Hematopoietic multipotent progenitor cell (in vitro differentiated cells): ENCODE measurements around the gene RNF223. TPM values are rescaled to one million over a fixed set of nuclear protein-coding genes. Genes with fewer than 3 reads are reported as not detected.
A peak's percentile ranks its signal among the peaks of the same experiment; 100 is the strongest.

Experiments
- DNase-seq, 3 donors: peaks; one replicate each; pipeline ENCODE4 v3.0.0-alpha.2; 2011 to 2015; ENCODE audit warnings: low read depth in 2 of 3, low spot score in 2 of 3
- total RNA-seq: library from RNA; depleted of rRNA; stranded (reverse); fragments of >200 nt; gene quantifications from one replicate; pipeline ENCODE4 v1.2.3, GENCODE V29; 2012

The RNF223 gene
- total RNA-seq, 1 donor = not detected

DNA sequence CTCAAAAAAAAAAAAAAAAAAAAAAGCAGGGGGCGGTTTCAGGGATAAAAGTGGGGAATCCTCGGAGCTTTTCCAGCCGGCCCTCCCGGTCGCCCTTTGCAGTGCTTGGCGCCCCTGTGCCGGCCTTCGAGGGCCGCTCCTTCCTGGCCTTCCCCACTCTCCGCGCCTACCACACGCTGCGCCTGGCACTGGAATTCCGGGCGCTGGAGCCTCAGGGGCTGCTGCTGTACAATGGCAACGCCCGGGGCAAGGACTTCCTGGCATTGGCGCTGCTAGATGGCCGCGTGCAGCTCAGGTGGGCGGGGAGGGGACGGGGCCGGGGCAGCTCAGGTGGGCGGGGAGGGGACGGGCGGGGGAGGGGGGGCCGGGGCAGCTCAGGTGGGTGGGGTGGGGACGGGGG lies 25.3 kb downstream of the RNF223 start:
- DNase-seq = no peak

DNA sequence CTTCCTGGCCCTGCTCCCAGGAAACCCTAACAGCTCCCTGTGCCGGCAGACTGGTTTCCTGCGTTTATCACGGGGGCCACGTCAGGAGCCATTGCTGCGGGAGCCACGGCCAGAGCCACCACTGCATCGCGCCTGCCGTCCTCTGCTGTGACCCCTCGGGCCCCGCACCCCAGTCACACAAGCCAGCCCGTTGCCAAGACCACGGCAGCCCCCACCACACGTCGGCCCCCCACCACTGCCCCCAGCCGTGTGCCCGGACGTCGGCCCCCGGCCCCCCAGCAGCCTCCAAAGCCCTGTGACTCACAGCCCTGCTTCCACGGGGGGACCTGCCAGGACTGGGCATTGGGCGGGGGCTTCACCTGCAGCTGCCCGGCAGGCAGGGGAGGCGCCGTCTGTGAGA lies 26.1 kb downstream of the RNF223 start:
- DNase-seq = no peak

DNA sequence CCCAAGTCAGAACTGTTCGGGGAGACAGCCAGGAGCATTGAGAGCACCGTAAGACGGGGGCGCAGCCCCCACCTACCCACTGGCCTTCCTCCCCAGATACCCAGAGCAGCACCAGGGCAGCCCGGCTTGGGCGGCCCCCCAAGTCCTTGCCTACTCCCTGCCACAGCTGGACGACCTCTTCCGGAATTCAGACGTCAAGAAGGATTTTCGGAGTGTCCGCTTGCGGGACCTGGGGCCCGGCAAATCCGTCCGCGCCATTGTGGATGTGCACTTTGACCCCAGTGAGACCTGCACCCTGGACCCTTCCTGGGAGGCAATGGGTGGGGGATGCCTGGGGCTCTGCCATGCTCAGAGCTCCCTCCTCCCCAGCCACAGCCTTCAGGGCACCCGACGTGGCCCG lies 26.7 kb downstream of the RNF223 start:
- no peak for DNase-seq

DNA sequence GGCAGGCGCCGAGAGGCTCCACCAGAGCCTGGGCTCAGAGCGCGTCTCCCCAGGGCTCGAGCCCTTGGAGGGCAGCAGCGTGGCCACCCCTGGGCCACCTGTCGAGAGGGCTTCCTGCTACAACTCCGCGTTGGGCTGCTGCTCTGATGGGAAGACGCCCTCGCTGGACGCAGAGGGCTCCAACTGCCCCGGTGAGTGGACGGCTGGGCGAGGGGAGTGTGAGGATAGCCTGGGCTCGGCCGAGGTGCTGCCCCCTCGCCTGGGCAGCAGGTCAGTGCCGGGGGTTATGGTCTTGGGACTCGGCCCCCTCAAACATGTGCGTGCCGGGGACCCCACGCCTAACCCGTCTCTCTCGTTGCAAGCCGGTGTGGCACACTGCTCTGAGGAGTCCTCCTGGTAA lies 27.3 kb downstream of the RNF223 start:
- no peak for DNase-seq

DNA sequence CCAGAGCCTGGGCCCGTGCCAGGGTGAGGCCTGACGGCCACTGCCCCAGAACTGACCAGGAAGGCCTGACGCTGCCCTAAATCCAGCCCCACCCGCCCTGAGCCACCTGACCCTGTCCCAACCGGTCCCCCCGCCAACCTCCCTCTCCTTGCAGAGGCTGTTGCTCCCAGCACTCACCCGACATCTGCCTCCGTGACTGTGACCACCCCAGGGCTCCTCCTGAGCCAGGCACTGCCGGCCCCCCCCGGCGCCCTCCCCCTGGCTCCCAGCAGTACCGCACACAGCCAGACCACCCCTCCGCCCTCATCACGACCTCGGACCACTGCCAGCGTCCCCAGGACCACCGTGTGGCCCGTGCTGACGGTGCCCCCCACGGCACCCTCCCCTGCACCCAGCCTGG lies 27.9 kb downstream of the RNF223 start:
- DNase-seq = no peak

DNA sequence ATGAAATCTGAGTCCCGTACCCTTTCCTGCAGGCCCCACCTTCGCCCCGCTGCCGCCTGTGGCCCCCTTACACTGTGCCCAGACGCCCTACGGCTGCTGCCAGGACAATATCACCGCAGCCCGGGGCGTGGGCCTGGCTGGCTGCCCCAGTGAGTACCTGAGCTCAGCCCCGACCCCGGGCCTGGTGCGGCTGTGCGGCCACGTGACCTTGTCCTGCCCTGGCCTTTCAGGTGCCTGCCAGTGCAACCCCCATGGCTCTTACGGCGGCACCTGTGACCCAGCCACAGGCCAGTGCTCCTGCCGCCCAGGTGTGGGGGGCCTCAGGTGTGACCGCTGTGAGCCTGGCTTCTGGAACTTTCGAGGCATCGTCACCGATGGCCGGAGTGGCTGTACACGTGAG lies 29.0 kb downstream of the RNF223 start:
- no peak for DNase-seq

DNA sequence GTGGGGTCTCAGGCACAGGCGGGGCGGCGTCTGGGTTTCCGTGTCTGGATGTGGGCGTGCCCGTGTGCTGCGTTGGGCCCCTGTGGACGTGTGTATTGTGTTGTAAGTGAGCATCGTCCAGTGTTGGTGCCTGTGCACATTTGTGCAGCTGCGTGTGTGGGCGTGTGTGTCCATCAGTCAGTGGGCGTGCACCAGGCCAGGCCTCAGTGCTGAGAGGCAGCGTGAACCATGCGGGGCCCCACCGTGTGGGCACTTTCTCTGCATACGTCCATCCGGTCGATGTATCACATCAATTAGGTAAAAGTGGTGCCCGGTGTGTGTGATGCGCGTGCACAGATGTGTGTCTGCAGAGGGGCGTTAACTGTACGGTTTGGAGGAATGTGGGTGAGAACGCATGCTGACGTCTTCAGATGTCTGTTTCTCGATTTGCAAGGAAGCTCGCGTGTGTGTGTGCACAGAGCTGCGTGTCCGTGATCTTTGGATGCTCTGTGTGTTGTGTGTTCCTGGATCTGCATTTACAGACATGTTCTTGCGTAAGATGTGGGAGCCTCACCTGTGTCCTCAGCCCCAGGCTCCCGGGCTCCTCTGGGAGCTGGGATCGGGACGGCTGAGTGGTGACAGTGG lies 29.5 kb downstream of the RNF223 start:
- no peak for DNase-seq

DNA sequence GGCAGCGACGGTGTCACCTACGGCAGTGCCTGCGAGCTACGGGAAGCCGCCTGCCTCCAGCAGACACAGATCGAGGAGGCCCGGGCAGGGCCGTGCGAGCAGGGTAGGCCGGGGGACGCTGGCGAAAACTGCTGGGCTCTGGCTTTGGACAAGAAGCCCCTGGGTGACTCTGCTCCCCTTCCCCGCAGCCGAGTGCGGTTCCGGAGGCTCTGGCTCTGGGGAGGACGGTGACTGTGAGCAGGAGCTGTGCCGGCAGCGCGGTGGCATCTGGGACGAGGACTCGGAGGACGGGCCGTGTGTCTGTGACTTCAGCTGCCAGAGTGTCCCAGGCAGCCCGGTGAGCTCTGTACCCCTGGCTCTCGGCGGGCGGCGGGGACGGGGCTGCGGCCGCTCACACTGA lies 30.2 kb downstream of the RNF223 start:
- no peak for DNase-seq

DNA sequence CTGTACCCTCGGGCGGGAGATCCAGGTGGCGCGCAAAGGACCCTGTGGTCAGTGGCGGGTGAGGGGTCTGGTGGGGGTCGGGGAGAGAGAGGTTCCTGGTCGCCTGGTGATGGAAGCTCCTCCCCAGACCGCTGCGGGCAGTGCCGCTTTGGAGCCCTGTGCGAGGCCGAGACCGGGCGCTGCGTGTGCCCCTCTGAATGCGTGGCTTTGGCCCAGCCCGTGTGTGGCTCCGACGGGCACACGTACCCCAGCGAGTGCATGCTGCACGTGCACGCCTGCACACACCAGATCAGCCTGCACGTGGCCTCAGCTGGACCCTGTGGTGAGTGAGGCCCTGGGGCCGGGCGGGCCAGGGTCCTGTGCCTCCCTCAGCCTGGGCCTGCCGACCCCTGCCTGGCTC lies 30.7 kb downstream of the RNF223 start:
- no peak for DNase-seq

DNA sequence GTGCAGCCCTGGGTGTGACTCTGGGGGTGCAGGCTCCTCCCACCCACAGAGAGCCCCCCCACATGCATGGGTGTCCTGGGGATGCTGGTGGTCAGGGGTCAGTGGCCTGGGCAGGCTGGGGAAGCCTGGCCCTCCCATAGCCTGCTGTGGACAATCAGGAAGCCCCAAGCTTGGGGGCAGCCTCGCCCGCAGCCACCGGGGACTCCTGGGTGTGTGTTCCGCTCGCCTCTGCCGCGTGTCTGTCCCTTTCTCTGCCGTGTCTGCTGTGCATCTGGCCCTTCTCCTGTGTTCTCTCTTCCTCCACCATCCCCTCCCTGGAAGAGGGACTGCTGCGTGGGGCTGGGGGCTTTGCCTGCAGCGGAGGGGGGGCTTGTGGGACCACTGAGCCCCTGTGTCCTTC lies 31.3 kb downstream of the RNF223 start:
- no peak for DNase-seq

DNA sequence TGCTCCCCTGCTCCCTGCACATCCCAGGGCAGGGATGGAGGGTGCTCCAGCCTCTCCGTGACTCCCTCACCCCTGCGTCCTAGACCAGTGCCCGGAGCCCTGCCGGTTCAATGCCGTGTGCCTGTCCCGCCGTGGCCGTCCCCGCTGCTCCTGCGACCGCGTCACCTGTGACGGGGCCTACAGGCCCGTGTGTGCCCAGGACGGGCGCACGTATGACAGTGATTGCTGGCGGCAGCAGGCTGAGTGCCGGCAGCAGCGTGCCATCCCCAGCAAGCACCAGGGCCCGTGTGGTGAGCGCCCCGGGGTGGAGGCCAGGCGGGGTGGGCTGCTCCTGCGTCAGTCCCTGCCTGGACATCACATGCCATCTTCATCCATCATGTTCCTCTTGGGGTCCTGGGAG lies 32.2 kb downstream of the RNF223 start:
- no peak for DNase-seq

DNA sequence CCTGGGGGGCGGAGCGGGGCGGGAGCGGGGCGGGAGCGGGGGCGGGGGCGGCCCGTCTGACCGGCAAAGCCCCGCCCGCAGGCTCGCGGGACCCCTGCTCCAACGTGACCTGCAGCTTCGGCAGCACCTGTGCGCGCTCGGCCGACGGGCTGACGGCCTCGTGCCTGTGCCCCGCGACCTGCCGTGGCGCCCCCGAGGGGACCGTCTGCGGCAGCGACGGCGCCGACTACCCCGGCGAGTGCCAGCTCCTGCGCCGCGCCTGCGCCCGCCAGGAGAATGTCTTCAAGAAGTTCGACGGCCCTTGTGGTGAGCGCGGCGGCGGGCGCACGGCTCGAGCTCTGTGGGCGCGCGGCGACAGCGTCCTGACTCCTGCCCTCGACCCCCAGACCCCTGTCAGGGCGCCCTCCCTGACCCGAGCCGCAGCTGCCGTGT lies 33.0 kb downstream of the RNF223 start:
- no peak for DNase-seq

DNA sequence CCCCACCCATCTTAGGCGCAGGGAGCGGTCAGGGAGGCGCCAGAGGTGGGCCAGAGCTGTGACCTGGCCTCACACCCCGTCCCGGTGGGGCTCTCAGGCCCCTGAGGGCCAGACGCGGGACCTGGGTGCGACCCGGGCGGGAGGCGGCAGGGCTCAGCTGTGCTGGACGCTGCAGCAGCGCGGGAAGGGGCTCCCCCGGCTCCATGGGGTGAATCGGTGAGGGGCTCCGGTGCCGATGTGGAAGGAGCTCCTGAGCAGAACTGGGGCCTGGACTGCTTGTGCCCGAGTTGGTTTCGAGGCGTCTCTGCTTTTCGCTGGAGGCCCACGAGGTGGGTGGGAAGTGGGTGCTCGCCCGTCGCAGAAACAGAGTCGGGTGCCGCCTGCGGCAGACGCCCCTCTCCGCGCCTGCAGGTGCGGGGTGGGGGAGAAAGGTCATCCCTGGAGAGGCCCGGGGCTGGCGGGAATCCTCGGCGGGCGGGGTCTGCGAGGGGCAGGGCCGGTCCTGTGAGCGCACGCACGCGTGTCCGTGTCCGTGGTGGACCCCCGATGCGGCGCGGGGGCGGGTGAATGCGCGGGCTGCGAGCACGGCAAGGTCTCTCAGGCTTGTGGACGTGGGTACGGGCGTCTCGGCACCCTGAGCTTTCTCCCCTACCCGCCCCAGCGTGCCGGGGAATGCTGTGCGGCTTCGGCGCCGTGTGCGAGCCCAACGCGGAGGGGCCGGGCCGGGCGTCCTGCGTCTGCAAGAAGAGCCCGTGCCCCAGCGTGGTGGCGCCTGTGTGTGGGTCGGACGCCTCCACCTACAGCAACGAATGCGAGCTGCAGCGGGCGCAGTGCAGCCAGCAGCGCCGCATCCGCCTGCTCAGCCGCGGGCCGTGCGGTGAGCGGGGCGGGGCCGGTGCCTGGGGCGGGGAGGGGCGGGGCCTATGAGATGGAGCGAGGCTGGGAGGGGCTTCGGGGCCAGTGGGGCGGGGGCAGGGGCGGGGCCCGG lies 33.8 kb downstream of the RNF223 start:
- DNase-seq = peak; percentile 72 to 84 (median 79)

DNA sequence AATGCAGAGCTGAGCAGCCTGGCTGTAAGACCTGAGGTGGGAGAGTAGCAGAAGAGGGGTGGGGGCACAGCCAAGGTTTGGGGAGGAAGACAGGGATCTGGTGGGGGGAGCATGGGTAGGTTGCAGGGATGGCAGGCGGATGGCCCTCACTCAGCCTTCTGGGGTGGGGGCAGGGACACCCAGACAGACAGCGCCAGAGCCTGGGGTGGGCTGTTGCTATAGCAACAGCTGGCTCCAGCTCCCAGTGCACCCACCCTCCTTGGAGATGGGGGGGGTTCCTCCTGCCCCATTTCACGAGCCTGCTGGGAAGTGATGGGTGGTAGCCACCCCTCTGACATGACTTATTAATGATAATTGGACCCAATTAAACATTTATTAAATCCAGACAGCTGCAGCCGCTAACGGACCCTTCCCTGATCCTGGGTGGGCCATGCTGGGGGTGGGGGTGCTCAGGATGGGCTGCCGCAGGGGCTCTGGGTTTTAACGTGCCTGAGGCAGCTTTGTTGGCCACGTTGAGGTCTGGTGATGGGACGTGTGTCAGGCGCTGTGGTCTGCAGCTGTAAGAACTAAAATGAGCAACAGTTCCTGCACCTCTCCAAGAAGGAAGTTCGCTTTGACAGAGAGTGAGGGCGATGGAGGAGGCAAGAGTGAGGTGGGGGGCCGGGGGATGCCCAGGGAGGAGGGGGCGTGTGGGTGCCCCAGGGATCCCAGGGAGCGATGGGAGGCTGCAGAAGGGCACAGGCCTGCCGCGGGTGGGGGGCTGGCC lies 34.8 kb downstream of the RNF223 start:
- DNase-seq = peak in 1 of 3 donors; percentile 55

DNA sequence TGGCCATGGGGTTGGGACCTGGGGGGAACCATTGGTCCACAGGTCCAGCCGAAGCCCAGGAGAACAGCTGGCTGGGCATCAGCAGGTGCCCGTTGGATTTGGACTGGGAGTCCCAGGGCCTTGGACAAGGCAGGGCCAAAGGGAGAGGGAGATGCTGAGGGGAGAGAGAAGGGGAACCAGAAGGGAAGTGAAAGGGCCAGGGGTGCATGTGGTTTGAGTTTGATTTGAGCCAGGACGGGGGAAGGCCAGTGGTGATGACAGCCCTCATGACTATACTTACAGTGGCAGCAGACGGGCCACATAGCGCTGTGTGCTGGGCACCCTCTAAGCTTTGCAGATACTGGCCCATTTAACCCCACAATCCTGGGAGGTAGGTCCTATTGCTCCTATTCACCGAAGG lies 35.4 kb downstream of the RNF223 start:
- DNase-seq = peak in 1 of 3 donors; percentile 42

DNA sequence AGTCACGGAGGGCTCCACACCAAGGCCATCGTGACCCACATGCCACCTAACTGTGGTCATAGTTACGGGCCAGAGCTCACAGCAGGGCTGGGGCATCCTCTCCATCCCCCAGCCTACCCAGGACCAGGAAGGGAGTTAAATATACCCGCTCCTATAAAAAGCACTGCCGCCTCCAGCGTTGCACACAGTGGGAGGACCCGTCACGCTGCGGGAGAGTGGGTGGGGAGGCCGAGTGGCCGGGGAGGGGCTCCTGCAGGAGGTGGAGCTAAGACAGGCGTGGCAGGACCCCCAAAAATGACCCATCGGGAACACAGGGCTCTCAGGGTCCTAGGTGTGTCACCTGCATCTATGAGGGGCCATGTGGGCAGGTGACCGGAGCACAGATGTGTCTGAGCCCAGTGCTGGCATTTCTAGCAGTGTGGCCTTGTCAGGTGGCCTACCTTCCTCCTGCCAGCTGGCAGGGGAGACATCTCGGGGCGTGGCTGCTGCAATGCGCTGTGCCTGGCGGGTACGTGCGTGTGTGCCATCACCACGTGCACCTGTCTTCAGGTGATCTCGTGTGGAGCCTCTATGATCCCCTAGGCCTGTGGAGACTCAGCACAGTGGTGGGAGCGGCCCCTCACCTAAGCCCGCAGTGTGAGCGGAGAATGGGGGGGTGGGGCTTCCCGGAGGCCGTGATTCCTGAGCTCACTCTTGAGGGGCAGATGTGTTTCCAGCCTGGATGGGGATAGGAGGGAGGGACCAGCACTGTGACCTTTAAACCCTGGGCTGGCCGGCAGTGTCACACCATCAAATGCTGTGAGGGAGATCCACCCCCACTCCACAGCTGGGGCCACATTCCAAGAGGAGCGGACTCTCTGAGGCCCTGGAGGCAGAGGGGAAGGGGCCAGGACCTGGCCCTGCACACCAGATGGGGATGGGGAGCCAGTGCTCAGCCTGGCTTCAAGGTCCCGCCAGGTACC lies 36.5 kb downstream of the RNF223 start:
- no peak for DNase-seq

DNA sequence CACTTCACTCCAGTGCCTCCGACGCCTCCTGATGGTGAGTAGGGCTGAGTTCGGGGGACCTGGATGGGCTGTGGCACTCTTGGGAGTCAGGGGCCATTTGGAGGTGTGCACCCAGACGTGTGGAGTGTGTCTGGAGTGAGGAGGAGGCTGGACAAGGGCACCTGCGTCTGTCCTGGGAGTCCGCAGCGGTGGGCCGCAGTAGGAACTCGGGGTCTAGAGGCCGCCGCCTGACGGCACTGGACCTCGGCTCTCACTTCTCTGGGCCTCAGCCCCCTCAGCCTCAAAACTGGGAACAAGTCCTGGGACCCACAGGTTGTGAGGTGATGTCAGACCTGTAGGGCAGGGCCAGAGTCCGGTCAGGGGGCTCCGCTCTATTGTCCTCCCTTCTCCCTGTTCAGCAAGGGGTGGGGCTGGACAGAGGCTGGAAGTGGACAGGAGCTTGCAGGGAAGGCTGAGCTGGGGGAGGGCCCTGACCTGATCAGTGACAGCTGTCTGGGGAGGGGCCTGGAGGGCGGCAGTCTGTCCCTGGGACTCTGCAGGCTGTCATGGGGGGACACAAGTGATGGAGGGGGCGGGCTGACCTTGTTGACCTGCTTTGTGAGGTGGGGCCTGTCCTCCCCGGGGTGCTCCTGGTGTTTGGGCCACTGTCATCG lies 38.7 kb downstream of the RNF223 start:
- DNase-seq = no peak

DNA sequence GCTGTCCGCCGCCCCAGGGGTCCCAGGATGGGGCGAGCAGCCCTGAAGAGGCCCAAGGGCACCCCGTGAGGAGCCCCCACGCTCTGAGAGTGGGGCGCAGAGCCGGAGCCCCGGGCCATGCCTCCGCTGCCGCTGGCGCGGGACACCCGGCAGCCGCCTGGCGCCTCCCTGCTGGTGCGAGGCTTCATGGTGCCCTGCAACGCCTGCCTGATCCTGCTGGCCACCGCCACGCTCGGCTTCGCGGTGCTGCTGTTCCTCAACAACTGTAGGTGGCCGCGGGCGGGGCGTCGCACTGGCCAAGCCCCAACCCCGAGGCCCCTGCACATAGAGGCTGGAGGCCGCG lies 39.7 kb downstream of the RNF223 start:
- peak in 1 of 3 donors; percentile 33 for DNase-seq

DNA sequence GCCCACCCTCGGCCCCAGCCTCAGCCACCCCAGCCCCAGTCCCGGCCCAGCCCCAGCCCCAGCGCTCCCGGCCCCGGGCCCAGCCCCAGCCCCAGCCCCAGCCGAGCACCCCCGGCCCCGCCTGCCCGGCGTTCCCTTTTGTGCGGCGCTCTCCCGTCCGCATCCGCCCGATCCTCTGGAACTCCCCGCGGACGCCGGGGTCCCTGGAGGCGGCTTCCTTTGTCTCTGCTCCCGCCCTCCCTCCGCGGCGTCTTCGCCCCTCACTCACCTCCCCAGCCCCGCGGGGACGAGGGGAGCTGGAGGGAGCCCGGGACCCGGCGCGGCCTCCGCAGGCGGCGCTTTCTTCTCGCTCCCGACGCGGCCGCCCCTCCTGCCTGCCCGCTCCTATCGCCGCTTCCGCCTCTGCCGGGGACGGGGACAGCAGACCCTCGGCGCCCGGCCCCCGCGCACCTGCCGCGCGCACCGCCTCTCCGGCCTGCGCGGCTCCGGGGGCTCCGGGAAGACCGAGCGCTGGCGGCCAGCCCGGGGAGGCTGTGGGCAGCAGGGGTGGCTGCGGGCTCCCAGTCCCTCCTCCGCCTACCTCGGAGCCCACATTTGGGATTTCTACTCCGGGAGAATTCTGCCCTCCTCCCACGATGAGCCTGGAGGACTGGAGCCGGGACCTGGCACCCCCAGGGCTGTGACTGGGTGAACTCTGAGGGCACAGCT lies 40.2 kb downstream of the RNF223 start:
- DNase-seq = no peak
